Calu3 (cell line): ENCODE results near the gene ANKDD1A. TPM values are rescaled to one million over a fixed set of nuclear protein-coding genes. Genes with fewer than 3 reads are reported as not detected.

Experiments used
- BruUV-seq: library from RNA; stranded (reverse); fragments of 400-500 nt; replicated peaks from 2 replicates; lab custom pipeline; 2021; lab: Mats Ljungman, UMichigan
- CTCF ChIA-PET: fragments of 300-600 bp; sonication (Branson Sonifier 250); formaldehyde crosslinking; loops from one replicate; lab custom pipeline; 2022; ENCODE audit warnings: antibody characterized with exemption; lab: Charles Lee
- DNase-seq: peaks from one replicate; pipeline ENCODE4 v3.0.0; 2022
- H3K27ac Mint-ChIP-seq: one replicate; pipeline ENCODE4 v1.8.0; 2022; ENCODE audit warnings: mixed read lengths; ENCODE audit not compliant: unreplicated experiment
- H3K27me3 Mint-ChIP-seq: one replicate; pipeline ENCODE4 v1.8.0; 2022; ENCODE audit warnings: mixed read lengths; ENCODE audit not compliant: unreplicated experiment
- H3K36me3 Mint-ChIP-seq: one replicate; pipeline ENCODE4 v1.8.0; 2022; ENCODE audit warnings: mild to moderate bottlenecking, moderate library complexity, mixed read lengths; ENCODE audit not compliant: insufficient read depth, unreplicated experiment
- H3K4me1 Mint-ChIP-seq: one replicate; pipeline ENCODE4 v1.8.0; 2022; ENCODE audit warnings: mild to moderate bottlenecking, low read depth, mixed read lengths; ENCODE audit not compliant: unreplicated experiment
- H3K4me3 Mint-ChIP-seq: one replicate; pipeline ENCODE4 v1.8.0; 2022; ENCODE audit warnings: mild to moderate bottlenecking, low read depth, moderate library complexity, mixed read lengths; ENCODE audit not compliant: unreplicated experiment
- H3K9me3 Mint-ChIP-seq: one replicate; pipeline ENCODE4 v1.8.0; 2022; ENCODE audit warnings: low read depth, mixed read lengths; ENCODE audit not compliant: unreplicated experiment
- CTCF ChIP-seq: fragments of 200-600 bp; IDR thresholded peaks from one replicate; pipeline ENCODE4 v1.8.0; 2022; ENCODE audit warnings: antibody characterized with exemption; ENCODE audit not compliant: unreplicated experiment
- intact Hi-C: fragments of 100-400 bp; cut with micrococcal nuclease; formaldehyde crosslinking; loops from one replicate; pipeline ENCODE4 v1.10.0; 2022; ENCODE audit not compliant: unreplicated experiment
- total RNA-seq: library from RNA; stranded (reverse); gene quantifications from 2 replicates; pipeline ENCODE4 v1.2.3, GENCODE V29; 2022

Gene ANKDD1A
- total RNA-seq, 1 experiment from 2014 or later, result 0.42 TPM

- Mint-ChIP-seq H3K27me3 (peaks cover 7% of the 10 kb centered on the region), H3K4me3 (no peak overlapping the region), H3K4me1 (peaks cover 10% of the 10 kb centered on the region), H3K9me3 (peaks cover 35% of the 10 kb centered on the region), H3K27ac (no peak overlapping the region), H3K36me3 (no peaks in the 10 kb centered on the region)
- DNase-seq, result no peak
- no TSS peak for BruUV-seq
- intact Hi-C loops, result no loop called here
- no peak for TF ChIP-seq CTCF
- CTCF ChIA-PET, result no interaction called here
Measured at GRCh38 chr15:64954395-64954794, 42.7 kb downstream of the ANKDD1A start.

GRCh38 chr15:64959128-64959527 is 47.4 kb downstream of the ANKDD1A start:
- H3K4me1 Mint-ChIP-seq, result no peaks in the 10 kb centered on the region
- no peak overlapping the region for H3K27ac Mint-ChIP-seq
- intact Hi-C loops, result no loop called here

GRCh38 chr15:64960153-64960552 is 48.5 kb downstream of the ANKDD1A start:
- no peaks in the 10 kb centered on the region for H3K9me3 Mint-ChIP-seq
- BruUV-seq, result no TSS peak
- no peak for TF ChIP-seq CTCF
- DNase-seq, result no peak
- H3K4me1 Mint-ChIP-seq, result no peaks in the 10 kb centered on the region
- H3K27me3 Mint-ChIP-seq, result no peaks in the 10 kb centered on the region
- intact Hi-C loops, result no loop called here
- peaks cover 37% of the 10 kb centered on the region for H3K36me3 Mint-ChIP-seq
- CTCF ChIA-PET, result no interaction called here
- no peak overlapping the region for H3K4me3 Mint-ChIP-seq
- no peak overlapping the region for H3K27ac Mint-ChIP-seq

More at GRCh38 chr15:64959128-64959527, 47.4 kb downstream of the ANKDD1A start:
- no TSS peak for BruUV-seq
- H3K4me3 Mint-ChIP-seq, result no peak overlapping the region
- CTCF ChIA-PET, result no interaction called here
- TF ChIP-seq CTCF, result no peak
- H3K36me3 Mint-ChIP-seq, result peaks cover 27% of the 10 kb centered on the region
- H3K9me3 Mint-ChIP-seq, result peaks cover 9% of the 10 kb centered on the region
- no peak for DNase-seq
- H3K27me3 Mint-ChIP-seq, result peaks cover 5% of the 10 kb centered on the region

DNA sequence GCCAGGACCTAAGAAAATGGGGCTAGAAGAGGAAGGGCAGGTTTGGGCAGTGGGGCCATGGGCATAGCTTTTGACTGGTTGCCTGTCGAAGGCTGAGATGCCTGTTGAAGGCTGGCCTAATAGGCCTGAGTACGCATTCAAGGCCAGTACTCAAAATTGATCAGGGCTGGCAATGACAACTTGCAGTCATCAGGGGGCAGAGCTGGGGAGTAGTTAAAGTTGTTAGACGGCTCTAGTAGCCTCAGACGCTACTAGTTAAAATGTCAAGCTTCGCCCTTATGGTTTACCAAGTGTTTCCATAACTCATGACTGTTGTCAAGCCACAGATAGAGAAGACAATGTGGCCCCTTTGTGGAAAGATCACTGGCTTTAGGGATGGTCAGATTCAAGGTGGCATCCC is 49.3 kb downstream of the ANKDD1A start:
- H3K4me1 Mint-ChIP-seq, result no peaks in the 10 kb centered on the region
- no peaks in the 10 kb centered on the region for H3K27me3 Mint-ChIP-seq
- no peaks in the 10 kb centered on the region for H3K9me3 Mint-ChIP-seq
- BruUV-seq, result no TSS peak
- H3K36me3 Mint-ChIP-seq, result peaks cover 40% of the 10 kb centered on the region
- no peak for TF ChIP-seq CTCF
- no peak overlapping the region for H3K4me3 Mint-ChIP-seq
- no peak for DNase-seq
- H3K27ac Mint-ChIP-seq, result no peak overlapping the region
- intact Hi-C loops, result no loop called here
- CTCF ChIA-PET, result no interaction called here
